Bronchial epithelial cell (primary cell): Measurements from ENCODE around the gene COX17. TPM values are rescaled to one million over a fixed set of nuclear protein-coding genes. Genes with fewer than 3 reads are reported as not detected.

ENCODE experiments used
- DNase-seq: peaks from one replicate; pipeline ENCODE4 v3.0.0-alpha.2; 2010; ENCODE audit warnings: low read depth
- FAIRE-seq: peaks from 2 replicates; lab custom pipeline; 2011; peaks lifted over from hg19 to GRCh38; lab: Jason Lieb, UNC
- H3K27me3 ChIP-seq: 2 replicates; pipeline ENCODE4 v1.5.1; 2011; ENCODE audit warnings: low read length; ENCODE audit not compliant: control insufficient read depth, insufficient read depth
- H3K36me3 ChIP-seq: 2 replicates; pipeline ENCODE4 v1.5.1; 2011; ENCODE audit warnings: low read length; ENCODE audit not compliant: control insufficient read depth, insufficient read depth
- H3K4me3 ChIP-seq: 2 replicates; pipeline ENCODE4 v1.5.1; 2011; ENCODE audit warnings: mild to moderate bottlenecking, low read depth, low read length, control low read depth
- CTCF ChIP-seq: IDR thresholded peaks from 2 replicates; pipeline ENCODE4 v1.5.1; 2011; ENCODE audit warnings: mild to moderate bottlenecking, moderate library complexity, low read length, control low read depth, inconsistent platforms; ENCODE audit not compliant: insufficient read depth, severe bottlenecking
- total RNA-seq: library from RNA; depleted of rRNA; stranded (reverse); fragments of >200 nt; gene quantifications from 2 replicates; pipeline ENCODE4 v1.2.1, GENCODE V29; 2014

Gene COX17
- total RNA-seq, 1 donor from 2014 or later = 10.0 TPM

- Histone ChIP-seq H3K36me3 (no peaks in the 10 kb centered on the region), H3K4me3 (no peak overlapping the region), H3K27me3 (no peaks in the 10 kb centered on the region)
- no peak for FAIRE-seq
- peak; percentile 49 for DNase-seq
- no peak for TF ChIP-seq CTCF
These were observed 37.5 kb downstream of the COX17 start for GRCh38 chr3:119639494-119640350.

- FAIRE-seq = no peak
- H3K27me3 ChIP-seq = no peaks in the 10 kb centered on the region
- H3K36me3 ChIP-seq = no peaks in the 10 kb centered on the region
- DNase-seq = peak; percentile 88
- no peak overlapping the region for H3K4me3 ChIP-seq
- TF ChIP-seq CTCF = no peak
These were observed 39.3 kb downstream of the COX17 start for GRCh38 chr3:119637679-119638477.

GRCh38 chr3:119636891-119637611 is 40.2 kb downstream of the COX17 start:
- no peak for TF ChIP-seq CTCF
- DNase-seq (no peak), FAIRE-seq (no peak)
- H3K4me3 ChIP-seq = no peak overlapping the region
- H3K36me3 ChIP-seq = no peaks in the 10 kb centered on the region
- H3K27me3 ChIP-seq = no peaks in the 10 kb centered on the region

GRCh38 chr3:119636249-119636648 is 41.0 kb downstream of the COX17 start:
- H3K36me3 ChIP-seq = no peaks in the 10 kb centered on the region
- DNase-seq = peak; percentile 77
- FAIRE-seq = no peak

More at GRCh38 chr3:119636249-119636648, 41.0 kb downstream of the COX17 start:
- TF ChIP-seq CTCF = no peak
- no peaks in the 10 kb centered on the region for H3K27me3 ChIP-seq
- H3K4me3 ChIP-seq = no peak overlapping the region
